PFSK-1 (cell line): ENCODE results near the gene TLE3.

ENCODE experiments used
- POLR2AphosphoS5 ChIP-seq: IDR thresholded peaks from 2 replicates; pipeline ENCODE4 v1.6.1; 2012; ENCODE audit warnings: low read depth, mild to moderate bottlenecking, control low read depth, low read length, moderate library complexity
- TAF1 ChIP-seq: IDR thresholded peaks from 2 replicates; pipeline ENCODE4 v1.6.1; 2012; ENCODE audit warnings: low read length, control low read depth, borderline replicate concordance; ENCODE audit not compliant: insufficient read depth
- TF ChIP-seq, protein P1 (sequence below), 2 experiments: IDR thresholded peaks; 2 replicates each; pipeline versions ENCODE4 v1.6.1 to v1.8.0; 2011 to 2012; ENCODE audit warnings: low read depth in 2 of 2, low read length in 2 of 2, control low read depth in 1 of 2, inconsistent platforms in 1 of 2, mild to moderate bottlenecking in 1 of 2, moderate library complexity in 1 of 2; ENCODE audit not compliant: insufficient read depth in 1 of 2

DNA sequence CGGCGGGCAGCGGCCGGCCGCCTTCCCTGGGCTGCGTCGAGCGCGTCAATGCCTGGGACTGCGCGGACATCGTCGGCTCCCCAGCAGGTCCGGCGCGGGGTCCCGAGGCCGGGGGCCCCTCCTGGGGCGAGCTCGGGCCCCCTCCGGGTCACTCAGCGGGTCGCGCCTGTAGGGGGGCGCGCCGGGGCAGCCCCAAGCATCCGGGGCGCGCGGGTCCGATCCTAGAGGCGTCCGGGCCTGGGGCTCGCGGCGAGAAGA is 725 bp downstream of the TLE3 start:
- TF ChIP-seq POLR2AphosphoS5 (no peak), TAF1 (no peak)
- TF ChIP-seq, protein P1, sequence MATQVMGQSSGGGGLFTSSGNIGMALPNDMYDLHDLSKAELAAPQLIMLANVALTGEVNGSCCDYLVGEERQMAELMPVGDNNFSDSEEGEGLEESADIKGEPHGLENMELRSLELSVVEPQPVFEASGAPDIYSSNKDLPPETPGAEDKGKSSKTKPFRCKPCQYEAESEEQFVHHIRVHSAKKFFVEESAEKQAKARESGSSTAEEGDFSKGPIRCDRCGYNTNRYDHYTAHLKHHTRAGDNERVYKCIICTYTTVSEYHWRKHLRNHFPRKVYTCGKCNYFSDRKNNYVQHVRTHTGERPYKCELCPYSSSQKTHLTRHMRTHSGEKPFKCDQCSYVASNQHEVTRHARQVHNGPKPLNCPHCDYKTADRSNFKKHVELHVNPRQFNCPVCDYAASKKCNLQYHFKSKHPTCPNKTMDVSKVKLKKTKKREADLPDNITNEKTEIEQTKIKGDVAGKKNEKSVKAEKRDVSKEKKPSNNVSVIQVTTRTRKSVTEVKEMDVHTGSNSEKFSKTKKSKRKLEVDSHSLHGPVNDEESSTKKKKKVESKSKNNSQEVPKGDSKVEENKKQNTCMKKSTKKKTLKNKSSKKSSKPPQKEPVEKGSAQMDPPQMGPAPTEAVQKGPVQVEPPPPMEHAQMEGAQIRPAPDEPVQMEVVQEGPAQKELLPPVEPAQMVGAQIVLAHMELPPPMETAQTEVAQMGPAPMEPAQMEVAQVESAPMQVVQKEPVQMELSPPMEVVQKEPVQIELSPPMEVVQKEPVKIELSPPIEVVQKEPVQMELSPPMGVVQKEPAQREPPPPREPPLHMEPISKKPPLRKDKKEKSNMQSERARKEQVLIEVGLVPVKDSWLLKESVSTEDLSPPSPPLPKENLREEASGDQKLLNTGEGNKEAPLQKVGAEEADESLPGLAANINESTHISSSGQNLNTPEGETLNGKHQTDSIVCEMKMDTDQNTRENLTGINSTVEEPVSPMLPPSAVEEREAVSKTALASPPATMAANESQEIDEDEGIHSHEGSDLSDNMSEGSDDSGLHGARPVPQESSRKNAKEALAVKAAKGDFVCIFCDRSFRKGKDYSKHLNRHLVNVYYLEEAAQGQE (IDR thresholded peaks at IDR 0.05; ENCODE audit: insufficient read depth in 1 of 2, low read depth in 2 of 2, low read length in 2 of 2) = no peak
